Measurements from ENCODE around the gene EPB41L4B. TPM values are rescaled to one million over a fixed set of nuclear protein-coding genes. Genes with fewer than 3 reads are reported as not detected.
A peak's percentile ranks its signal among the peaks of the same experiment; 100 is the strongest.

The EPB41L4B gene
- total RNA-seq, 1 experiment from 2014 or later, result 24.5 TPM

- DNase-seq (ENCODE audit: extremely low read depth, low read depth), result no peak
Measured at GRCh38 chr9:109213285-109214121, 107.4 kb downstream of the EPB41L4B start.

DNA sequence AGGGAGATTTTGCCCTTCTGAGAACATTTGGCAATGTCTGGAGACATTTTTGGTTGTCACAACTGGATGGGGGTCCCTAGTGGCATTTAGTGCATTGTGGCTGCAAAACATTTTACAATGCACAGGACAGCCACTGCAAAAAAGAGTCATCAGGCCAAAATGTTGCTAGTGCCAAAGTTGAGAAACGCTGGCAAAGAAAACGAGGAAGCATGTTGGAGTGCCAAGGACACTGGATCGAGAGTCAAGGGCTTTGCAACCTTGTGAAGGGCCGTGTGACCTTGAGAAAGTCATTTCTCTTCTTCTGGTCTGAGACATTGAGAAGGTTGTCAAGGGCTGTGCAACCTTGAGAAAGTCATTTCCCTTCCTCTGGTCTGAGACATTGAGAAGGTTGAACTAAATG is 108.1 kb downstream of the EPB41L4B start:
- DNase-seq (ENCODE audit: extremely low read depth, low read depth), result no peak

DNA sequence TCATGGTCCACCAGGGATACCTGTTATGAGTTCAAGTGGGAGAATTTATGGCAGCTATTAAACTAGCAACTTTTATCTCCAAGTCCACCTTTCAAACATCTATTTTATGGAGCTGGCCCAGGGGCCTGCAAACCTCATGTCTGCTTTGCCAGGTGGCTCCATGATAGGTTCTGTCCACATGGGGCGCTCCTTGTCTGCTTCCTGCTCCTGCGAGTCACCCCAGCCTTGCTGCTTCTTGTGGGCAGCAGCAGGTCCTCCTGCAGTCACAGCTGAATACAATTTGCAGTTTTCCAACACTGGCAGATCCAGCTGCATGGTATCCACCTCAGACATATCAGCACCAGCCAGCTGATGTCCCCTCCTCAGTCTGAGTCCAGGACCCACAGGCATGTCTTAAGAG is 114.2 kb downstream of the EPB41L4B start:
- peak; percentile 22 for DNase-seq (ENCODE audit: extremely low read depth, low read depth)

DNA sequence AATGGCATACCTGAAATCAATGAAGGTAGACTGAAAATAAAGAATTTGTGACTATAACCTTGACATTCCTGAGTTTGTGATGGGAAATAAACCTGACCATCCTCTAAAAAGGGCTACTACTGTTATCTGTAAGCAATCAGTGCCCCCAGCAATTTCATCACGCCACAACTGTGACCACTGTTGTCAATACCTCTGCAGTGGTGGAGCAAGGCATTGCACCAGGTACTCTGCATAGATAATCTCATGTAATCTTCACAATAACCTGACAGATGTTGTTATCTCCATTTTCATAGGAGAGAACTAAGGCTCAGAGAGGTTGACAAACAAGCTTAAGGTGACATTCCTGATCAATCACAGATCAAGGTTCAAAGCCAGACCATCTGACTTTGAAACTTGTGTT is 115.3 kb downstream of the EPB41L4B start:
- DNase-seq (ENCODE audit: extremely low read depth, low read depth), result no peak

DNA sequence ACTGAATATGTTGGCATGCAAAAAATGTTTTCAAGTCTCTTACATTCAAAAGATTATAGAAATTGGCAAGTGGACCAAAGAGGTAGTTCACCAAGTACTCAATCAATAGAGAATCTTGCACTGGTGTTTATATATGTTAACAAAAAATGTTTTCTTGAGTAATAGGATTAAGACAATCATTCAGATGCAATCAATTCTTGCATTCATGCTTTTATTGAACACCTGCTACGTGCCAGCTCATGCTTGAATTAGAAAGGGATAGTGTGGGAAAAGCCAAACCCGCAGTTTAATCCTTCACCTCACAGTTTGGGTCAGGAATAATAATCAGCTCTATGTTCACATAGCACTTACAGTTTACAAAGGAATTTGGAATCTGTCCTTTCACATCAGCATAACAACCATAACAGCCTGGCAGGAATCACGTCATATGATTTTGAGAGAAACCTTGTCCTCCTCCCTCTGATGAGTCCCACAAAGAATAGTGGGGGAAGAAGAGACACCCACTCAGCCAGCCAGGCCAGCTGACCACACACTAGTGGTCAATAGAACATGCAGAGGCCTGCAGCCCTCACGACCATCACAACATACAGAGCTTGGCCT is 117.0 kb downstream of the EPB41L4B start:
- no peak for DNase-seq (ENCODE audit: extremely low read depth, low read depth)

DNA sequence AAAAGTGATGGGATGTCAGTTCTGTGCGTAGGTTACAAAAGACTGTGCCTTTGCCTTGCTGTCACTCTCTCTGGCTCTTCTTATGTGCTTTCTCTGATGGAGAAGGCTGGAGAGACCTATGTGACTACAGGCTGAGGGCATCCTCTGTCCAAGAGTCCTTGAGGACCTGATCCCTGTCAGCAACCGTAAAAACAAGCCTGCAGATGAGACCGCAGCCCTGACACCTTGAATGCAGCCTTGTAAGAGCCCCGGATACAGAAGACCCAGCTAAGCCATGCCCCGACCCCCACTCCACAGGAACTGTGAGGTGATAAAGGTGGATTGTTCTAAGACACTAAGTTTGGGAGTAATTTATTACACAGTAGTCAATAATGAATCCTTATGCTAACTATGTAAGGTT is 121.2 kb downstream of the EPB41L4B start:
- DNase-seq (ENCODE audit: extremely low read depth, low read depth), result no peak

GRCh38 chr9:109198736-109199382 is 122.0 kb downstream of the EPB41L4B start:
- no peak for DNase-seq (ENCODE audit: extremely low read depth, low read depth)

DNA sequence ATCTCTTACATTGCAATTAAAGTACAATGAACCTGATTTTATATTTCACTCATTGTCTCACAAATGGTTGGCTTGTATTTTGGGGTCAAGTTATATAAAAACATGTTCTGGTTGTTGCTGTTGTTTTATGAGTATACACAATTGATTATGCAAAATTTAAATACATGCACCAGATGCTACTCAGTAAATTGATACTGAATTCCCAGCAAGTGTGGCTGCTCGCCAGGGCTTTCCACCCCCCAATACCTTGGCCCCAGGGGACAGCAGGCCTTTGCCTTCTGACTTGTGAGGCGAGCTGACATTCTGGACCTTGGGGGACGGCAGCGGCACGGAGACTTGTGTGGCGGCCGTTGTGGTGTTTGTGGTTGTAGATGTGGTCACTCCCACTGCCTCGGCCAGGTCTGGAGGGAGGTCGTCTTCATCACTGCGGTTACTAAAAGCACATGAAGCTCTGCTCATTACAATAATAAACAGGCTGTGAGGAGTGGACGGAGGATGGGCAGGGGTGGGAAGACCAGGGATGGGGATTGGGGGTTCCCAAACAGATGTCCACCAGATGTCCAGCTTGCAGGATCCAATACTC is 126.8 kb downstream of the EPB41L4B start:
- no peak for DNase-seq (ENCODE audit: extremely low read depth, low read depth)

- DNase-seq (ENCODE audit: extremely low read depth, low read depth), result no peak
Measured at GRCh38 chr9:109192732-109193361, 128.0 kb downstream of the EPB41L4B start.

- no peak for DNase-seq (ENCODE audit: extremely low read depth, low read depth)
Measured at GRCh38 chr9:109191746-109192145, 129.1 kb downstream of the EPB41L4B start.

- no peak for DNase-seq (ENCODE audit: extremely low read depth, low read depth)
Measured at GRCh38 chr9:109190151-109190550, 130.7 kb downstream of the EPB41L4B start.

DNA sequence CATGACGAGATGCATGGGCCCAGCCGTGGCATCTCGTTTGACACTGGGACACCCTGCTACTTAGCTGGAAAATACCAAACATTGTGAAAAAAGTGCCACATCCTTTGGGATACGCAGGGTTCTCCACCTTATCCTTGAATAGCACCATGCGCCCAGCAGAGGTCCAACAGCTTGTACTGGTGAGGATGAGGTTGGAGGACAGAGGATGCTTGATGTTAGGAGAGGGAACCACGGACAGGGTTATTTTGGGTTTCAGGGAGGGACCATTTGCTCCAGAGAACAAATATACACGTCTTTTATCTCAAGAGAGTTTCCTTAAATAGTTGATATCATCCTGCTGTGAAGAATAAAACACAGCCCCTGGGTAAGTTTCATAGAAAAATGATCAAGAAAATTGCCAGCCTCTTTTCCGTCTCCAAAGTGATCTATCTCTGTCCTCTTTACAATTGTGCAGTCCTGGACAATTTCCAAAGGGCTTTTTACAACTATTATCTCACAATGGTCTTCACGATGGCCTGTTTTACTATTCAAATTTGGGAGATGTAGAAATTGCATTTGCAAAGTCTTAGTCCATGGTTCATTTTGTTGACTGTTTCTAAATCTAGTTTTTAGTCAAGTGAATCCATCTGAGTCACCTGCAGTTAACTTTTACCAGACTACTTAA is 133.9 kb downstream of the EPB41L4B start:
- no peak for DNase-seq (ENCODE audit: extremely low read depth, low read depth)

DNA sequence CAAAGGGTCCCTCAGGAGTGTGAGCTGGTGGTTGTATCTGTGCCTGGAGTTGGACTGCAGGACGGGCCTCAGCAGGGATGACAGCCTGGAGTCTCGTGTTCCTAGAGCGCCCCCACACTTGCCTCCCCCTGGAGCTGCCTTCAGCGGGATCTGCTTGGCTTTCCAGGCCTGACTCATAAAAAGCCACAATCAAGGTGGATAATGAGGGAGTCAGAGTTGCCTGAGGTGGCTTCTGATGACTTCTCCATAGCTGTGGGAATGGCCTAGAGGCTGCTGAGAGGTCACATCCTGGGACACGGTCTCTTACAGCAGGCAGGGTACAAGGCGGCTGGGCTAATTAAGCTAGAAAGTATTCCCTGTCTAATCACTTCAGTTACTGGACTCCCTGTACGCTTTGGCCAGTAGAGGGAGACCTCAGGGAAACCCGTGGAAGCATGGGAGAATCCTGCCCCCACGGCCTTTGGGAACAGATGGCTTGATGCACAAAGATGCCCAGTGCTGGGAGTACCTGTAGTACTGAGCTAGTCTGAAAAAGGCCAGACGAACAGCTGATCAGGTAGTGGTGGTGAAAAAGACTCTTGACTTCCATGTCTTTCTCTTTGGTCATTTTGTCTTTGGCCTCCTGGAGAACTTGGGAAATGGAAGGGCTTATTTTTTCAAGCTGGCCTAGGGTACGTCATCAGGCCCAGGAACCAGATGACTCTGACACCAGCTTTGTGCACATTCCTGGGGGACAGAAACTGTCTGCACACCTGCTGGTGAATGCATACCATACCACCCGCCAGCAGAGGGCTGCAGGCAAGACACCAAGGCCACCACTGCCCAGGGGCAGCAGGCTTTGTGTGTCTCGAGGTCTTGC is 137.7 kb downstream of the EPB41L4B start:
- DNase-seq (ENCODE audit: extremely low read depth, low read depth), result peak; percentile 51

DNA sequence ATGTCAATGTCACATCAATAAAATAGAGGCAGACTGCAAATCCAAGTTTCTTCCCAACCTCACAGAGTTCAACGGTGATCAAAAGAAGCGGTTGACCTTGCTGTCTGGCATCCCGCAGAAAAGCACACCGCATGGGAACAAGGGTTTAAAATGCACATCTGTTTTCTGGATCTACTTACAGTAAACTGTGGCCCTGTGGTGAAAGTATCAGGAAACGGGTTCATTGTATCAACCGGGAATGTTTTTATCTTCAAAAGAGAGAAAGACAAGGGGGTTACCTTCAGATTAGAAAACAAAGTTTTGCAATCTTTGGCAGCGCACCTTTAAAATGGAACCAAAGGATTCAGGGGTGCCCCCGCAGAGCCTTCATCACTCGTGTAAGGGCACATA is 138.3 kb downstream of the EPB41L4B start:
- DNase-seq (ENCODE audit: extremely low read depth, low read depth), result no peak

GRCh38 chr9:109181284-109181683 is 139.6 kb downstream of the EPB41L4B start:
- DNase-seq (ENCODE audit: extremely low read depth, low read depth), result no peak

DNA sequence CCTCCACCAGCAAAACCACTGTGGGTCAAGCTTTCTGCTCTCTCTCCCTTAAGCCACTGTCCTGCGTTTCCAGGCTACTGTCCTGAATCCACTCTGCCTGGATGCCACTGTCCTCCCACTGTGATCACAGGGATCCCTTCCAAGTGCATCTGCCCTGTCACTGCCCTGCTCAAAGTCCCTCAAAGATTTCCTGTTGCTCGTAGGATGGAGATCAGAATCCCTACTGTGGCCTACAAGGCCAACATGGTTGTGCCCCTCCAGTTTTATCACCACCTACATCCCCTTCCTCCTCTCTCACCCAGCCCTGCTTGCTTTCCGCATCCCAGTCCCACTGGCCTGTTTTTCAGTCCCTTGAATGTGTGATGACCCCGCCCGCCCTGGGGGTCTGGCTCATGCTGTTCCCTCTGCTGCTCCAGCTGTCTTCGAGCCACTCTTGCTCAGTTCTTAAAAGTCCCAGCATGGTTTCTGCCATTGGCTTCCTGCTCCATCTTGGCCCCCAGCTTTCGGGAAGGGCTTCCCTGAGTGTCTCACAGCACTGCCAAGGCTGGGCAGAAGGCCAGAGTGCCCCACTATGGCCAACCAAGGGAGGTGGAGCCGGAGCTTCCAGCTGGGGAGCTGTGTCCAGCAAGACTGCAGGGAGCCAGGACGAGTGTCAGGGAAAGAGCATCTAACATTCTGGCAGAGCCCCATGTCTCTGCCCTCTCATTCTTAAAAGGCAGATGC is 140.9 kb downstream of the EPB41L4B start:
- no peak for DNase-seq (ENCODE audit: extremely low read depth, low read depth)

- no peak for DNase-seq (ENCODE audit: extremely low read depth, low read depth)
Measured at GRCh38 chr9:109176963-109177362, 143.9 kb downstream of the EPB41L4B start.

DNA sequence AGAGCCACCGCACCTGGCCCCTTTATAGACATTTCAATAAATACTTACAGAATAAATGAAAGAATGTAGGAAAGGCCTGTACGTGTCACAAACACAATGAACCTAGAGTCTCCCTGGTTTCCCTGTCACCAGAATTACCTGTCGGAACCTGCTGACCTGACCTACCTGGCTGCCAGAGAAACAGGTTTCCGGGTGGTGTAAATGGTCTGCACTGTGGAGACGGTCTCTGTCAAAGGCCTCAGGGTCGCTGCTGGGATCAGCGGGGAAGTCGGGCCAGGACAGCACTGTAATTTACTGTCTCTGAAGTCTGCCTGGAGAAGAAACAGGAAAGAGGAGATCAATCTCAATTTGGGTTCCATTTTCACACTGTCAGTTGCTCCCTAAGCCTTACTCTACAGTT is 144.5 kb downstream of the EPB41L4B start:
- no peak for DNase-seq (ENCODE audit: extremely low read depth, low read depth)

DNA sequence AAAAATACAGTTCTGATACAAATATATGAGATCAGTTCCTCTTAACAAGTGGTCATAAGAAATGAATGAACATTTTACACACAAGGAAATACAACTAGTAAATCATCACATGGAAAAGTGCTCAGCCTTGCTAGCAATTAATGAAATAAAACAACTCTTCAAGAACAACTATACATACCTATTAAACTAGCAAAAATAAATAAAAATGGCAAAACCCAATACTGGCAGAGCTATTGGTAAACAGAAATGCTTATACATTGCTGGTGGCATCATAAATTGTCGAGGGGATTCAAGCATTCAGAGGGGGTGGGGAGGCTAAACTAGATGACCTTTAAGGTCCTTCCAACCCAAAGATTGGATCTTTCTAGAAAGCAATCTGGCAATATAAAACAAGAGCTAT is 147.9 kb downstream of the EPB41L4B start:
- DNase-seq (ENCODE audit: extremely low read depth, low read depth), result no peak
